ENCODE results near the gene OR2M5. TPM values are rescaled to one million over a fixed set of nuclear protein-coding genes. Genes with fewer than 3 reads are reported as not detected.

Gene OR2M5
- total RNA-seq, 1 donor from 2014 or later, result not detected

- no peak overlapping the region for H3K27ac Mint-ChIP-seq (ENCODE audit: unreplicated experiment)
These were observed 11.0 kb downstream of the OR2M5 start for GRCh38 chr1:248155927-248156326.

GRCh38 chr1:248158758-248159157 lies 13.8 kb downstream of the OR2M5 start:
- Mint-ChIP-seq H3K4me1 (ENCODE audit: unreplicated experiment) (no peaks in the 10 kb centered on the region), H3K36me3 (ENCODE audit: unreplicated experiment) (no peaks in the 10 kb centered on the region)

More at GRCh38 chr1:248155927-248156326, 11.0 kb downstream of the OR2M5 start:
- Mint-ChIP-seq H3K4me1 (ENCODE audit: unreplicated experiment) (no peaks in the 10 kb centered on the region), H3K36me3 (ENCODE audit: unreplicated experiment) (no peaks in the 10 kb centered on the region), H3K4me3 (ENCODE audit: unreplicated experiment) (no peak overlapping the region), H3K9me3 (ENCODE audit: unreplicated experiment) (peaks cover 30% of the 10 kb centered on the region), H3K27me3 (ENCODE audit: unreplicated experiment) (no peaks in the 10 kb centered on the region)
- TF ChIP-seq CTCF (IDR thresholded peaks at IDR 0.05), result no peak
- no peak for DNase-seq (ENCODE audit: extremely low spot score, unreplicated experiment)

GRCh38 chr1:248164031-248164430 lies 19.1 kb downstream of the OR2M5 start:
- Mint-ChIP-seq H3K27ac (ENCODE audit: unreplicated experiment) (no peak overlapping the region), H3K4me3 (ENCODE audit: unreplicated experiment) (no peak overlapping the region), H3K36me3 (ENCODE audit: unreplicated experiment) (no peaks in the 10 kb centered on the region), H3K9me3 (ENCODE audit: unreplicated experiment) (peaks cover 30% of the 10 kb centered on the region), H3K27me3 (ENCODE audit: unreplicated experiment) (no peaks in the 10 kb centered on the region), H3K4me1 (ENCODE audit: unreplicated experiment) (no peaks in the 10 kb centered on the region)
- TF ChIP-seq CTCF (IDR thresholded peaks at IDR 0.05), result no peak
- no peak for DNase-seq (ENCODE audit: extremely low spot score, unreplicated experiment)

More at GRCh38 chr1:248158758-248159157, 13.8 kb downstream of the OR2M5 start:
- DNase-seq (ENCODE audit: extremely low spot score, unreplicated experiment), result no peak
- H3K27me3 Mint-ChIP-seq (ENCODE audit: unreplicated experiment), result no peaks in the 10 kb centered on the region
- TF ChIP-seq CTCF (IDR thresholded peaks at IDR 0.05), result no peak
- peaks cover 33% of the 10 kb centered on the region for H3K9me3 Mint-ChIP-seq (ENCODE audit: unreplicated experiment)
- H3K4me3 Mint-ChIP-seq (ENCODE audit: unreplicated experiment), result no peak overlapping the region
- H3K27ac Mint-ChIP-seq (ENCODE audit: unreplicated experiment), result no peak overlapping the region

GRCh38 chr1:248165186-248165585 lies 20.2 kb downstream of the OR2M5 start:
- Mint-ChIP-seq H3K27me3 (ENCODE audit: unreplicated experiment) (no peaks in the 10 kb centered on the region), H3K27ac (ENCODE audit: unreplicated experiment) (no peak overlapping the region), H3K9me3 (ENCODE audit: unreplicated experiment) (peaks cover 26% of the 10 kb centered on the region), H3K4me1 (ENCODE audit: unreplicated experiment) (no peaks in the 10 kb centered on the region), H3K4me3 (ENCODE audit: unreplicated experiment) (no peak overlapping the region), H3K36me3 (ENCODE audit: unreplicated experiment) (no peaks in the 10 kb centered on the region)
- DNase-seq (ENCODE audit: extremely low spot score, unreplicated experiment), result no peak
- TF ChIP-seq CTCF (IDR thresholded peaks at IDR 0.05), result no peak

GRCh38 chr1:248174521-248174920 lies 29.6 kb downstream of the OR2M5 start, which contains the start of gene OR2M2:
Gene OR2M2, plus strand, starts transcription at chr1:248174821. Its CDS starts 5,165 bp downstream, at chr1:248179986.
- DNase-seq (ENCODE audit: extremely low spot score, unreplicated experiment), result no peak
- no peak for TF ChIP-seq CTCF (IDR thresholded peaks at IDR 0.05)
- no peaks in the 10 kb centered on the region for H3K4me1 Mint-ChIP-seq (ENCODE audit: unreplicated experiment)
- no peak within 1 kb of the TSS for H3K4me3 Mint-ChIP-seq (ENCODE audit: unreplicated experiment)
- H3K27ac Mint-ChIP-seq (ENCODE audit: unreplicated experiment), result no peak within 1 kb of the TSS
- no peaks in the 10 kb centered on the region for H3K36me3 Mint-ChIP-seq (ENCODE audit: unreplicated experiment)
- H3K9me3 Mint-ChIP-seq (ENCODE audit: unreplicated experiment), result peaks cover 34% of the 10 kb centered on the region
- no peaks in the 10 kb centered on the region for H3K27me3 Mint-ChIP-seq (ENCODE audit: unreplicated experiment)

All from osteocyte (in vitro differentiated cells).